Activated naive CD4-positive, alpha-beta T cell treated with anti-CD3 and anti-CD28 coated beads, Interleukin-2, amount 50 U/mL, for 24 hours (primary cell): Measurements from ENCODE around the gene TBX1.
A peak's percentile ranks its signal among the peaks of the same experiment; 100 is the strongest.
"Not testable (repeated sequence)": the region's sequence is repeated elsewhere in the genome, so short reads cannot be mapped to it uniquely, and the experiment has no call there.

Experiments
- H3K27ac Mint-ChIP-seq: one replicate; pipeline ENCODE4 v1.8.0; 2021; ENCODE audit warnings: mild to moderate bottlenecking, mixed read lengths
- H3K27me3 Mint-ChIP-seq: one replicate; pipeline ENCODE4 v1.8.0; 2021; ENCODE audit warnings: mixed read lengths
- H3K36me3 Mint-ChIP-seq: one replicate; pipeline ENCODE4 v1.8.0; 2021; ENCODE audit warnings: mixed read lengths
- H3K4me1 Mint-ChIP-seq: one replicate; pipeline ENCODE4 v1.8.0; 2021; ENCODE audit warnings: mixed read lengths
- H3K4me3 Mint-ChIP-seq: one replicate; pipeline ENCODE4 v1.8.0; 2021; ENCODE audit warnings: mild to moderate bottlenecking, mixed read lengths
- H3K9me3 Mint-ChIP-seq: one replicate; pipeline ENCODE4 v1.8.0; 2021; ENCODE audit warnings: mixed read lengths

Gene TBX1

DNA sequence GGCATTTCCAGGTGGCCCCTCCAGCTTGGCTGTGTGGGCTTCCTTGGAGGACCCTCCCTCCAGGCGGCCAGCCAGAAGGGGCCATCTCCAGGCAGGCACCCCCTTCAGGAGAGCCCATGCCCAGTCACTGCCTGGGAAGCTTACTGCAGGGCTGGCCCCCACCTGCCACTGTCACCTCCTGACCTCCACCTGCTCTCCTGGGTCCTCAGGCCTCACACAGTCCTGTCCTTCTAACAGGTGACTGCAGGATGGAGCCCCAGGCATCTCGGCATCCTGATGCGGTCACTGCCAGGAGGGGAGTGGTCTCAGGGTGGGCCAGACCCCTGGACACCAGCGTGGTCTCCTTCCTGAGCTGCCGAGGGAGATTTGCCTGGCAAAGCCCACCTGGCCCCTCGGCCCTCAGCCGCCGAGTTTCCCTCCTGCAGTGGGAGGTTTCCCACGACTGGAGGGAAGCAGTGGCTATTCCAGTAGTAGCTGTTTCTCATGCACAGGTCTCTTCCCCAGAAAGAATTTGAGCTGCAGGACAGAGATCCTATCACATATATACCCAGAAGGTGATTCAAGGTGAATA is 13.0 kb downstream of the TBX1 start:
- no peak overlapping the region for H3K27ac Mint-ChIP-seq
- H3K36me3 Mint-ChIP-seq = no peaks in the 10 kb centered on the region
- H3K9me3 Mint-ChIP-seq = no peaks in the 10 kb centered on the region
- H3K27me3 Mint-ChIP-seq = peaks cover 42% of the 10 kb centered on the region
- no peak overlapping the region for H3K4me3 Mint-ChIP-seq
- no peaks in the 10 kb centered on the region for H3K4me1 Mint-ChIP-seq

DNA sequence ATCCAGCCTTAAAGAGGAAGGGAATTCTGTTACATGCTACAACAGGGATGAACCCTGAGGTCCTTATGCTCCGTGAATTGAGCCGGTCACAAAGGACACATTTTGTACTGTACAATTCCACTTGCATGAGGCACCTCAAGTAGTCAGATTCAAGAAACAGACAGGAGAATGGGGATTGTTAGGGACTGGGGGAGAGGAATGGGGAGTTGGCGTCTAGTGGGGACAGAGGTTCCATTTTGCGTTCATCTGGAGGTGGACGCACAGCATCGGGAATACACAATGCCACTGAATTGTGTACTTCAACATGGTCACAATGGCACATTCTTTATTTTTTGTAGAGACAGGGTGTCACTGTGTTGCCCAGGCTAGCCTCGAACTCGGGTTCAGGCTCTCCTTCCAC is 14.1 kb downstream of the TBX1 start:
- Mint-ChIP-seq H3K4me3 (no peak overlapping the region), H3K9me3 (no peaks in the 10 kb centered on the region), H3K36me3 (no peaks in the 10 kb centered on the region), H3K27ac (no peak overlapping the region), H3K4me1 (no peaks in the 10 kb centered on the region), H3K27me3 (peaks cover 35% of the 10 kb centered on the region)

DNA sequence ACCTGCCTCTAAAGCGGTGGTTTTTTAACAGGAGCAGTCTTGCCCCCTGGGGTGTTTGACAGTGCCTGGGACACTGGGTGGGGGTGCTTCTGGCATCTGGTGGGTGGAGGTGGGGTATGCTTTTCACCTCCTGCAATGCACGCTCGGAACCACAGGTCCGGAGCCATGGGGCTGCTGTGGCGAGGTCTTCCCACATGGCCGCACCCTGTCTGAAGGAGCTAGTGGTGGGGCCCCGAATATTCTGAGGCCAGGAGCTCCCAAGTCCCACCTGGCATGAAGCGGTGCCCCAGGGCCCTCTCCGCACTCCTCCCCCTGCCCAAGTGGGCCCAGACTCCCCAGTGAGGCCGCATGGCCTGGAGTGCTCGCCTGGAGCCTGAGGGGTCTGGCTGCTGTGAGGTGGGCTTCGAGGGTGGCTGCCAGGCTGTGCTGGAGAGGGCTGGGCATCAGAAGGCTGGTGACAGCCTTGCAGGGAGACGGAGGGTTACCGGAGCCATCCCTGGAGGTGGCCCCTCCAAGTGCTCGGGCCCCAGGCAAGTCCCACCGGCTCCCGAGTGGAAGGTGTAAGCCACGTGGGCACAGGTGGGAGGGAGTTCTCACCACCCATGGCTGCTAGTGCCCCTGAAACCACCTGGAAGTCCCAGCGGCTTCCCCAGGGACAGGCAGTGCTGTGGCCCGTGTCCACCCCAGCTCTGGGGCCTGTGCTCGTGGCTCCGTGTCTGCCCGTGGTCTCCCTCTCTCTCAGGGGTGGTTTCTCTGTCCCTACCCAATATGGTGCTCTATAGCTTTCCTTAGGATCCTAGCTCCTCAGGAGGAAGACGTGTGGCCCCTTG is 15.1 kb downstream of the TBX1 start:
- Mint-ChIP-seq H3K9me3 (no peaks in the 10 kb centered on the region), H3K27ac (no peak overlapping the region), H3K27me3 (peaks cover 26% of the 10 kb centered on the region), H3K4me3 (no peak overlapping the region), H3K4me1 (peaks cover 7% of the 10 kb centered on the region), H3K36me3 (no peaks in the 10 kb centered on the region)

DNA sequence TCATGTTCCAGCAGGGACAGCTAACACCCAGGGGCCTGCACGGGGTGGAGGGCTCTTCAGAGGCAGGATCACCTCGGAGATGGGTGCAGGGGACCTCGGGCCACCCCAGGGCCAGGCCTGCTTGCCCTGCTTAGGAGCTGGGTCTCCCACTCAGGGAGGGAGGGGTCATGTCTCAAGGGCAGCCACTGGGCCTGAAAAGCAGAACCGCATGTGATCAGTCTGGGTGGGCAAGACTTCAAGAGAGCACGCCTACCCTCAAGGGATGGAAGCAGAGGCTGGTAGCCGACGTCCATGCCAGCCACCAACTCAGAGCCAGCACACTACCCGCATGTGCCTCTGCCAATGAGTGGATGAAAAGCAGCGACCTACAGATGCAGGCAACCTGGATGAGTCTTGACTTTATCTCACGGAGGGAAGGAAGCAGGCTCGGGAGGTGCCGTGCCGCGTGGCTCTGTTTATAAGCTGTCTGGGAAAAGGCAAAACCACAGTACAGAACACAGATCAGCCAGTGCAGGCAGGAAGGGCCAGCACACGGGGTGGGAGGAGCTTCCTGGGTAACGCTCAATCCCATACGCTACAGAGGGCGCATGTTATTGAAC is 16.0 kb downstream of the TBX1 start:
- H3K27me3 Mint-ChIP-seq = peaks cover 23% of the 10 kb centered on the region

DNA sequence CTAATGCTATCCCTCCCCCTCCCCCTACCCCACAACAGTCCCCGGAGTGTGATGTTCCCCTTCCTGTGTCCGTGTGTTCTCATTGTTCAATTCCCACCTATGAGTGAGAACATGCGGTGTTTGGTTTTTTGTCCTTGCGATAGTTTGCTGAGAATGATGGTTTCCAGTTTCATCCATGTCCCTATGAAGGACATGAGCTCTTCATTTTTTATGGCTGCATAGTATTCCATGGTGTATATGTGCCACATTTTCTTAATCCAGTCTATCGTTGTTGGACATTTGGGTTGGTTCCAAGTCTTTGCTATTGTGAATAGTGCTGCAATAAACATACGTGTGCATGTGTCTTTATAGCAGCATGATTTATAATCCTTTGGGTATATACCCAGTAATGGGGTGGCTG is 16.6 kb downstream of the TBX1 start:
- not testable (repeated sequence) for H3K4me3 Mint-ChIP-seq, H3K27ac Mint-ChIP-seq, H3K9me3 Mint-ChIP-seq, H3K4me1 Mint-ChIP-seq, H3K36me3 Mint-ChIP-seq
- H3K27me3 Mint-ChIP-seq = peaks cover 20% of the 10 kb centered on the region

More for the DNA sequence above, 16.0 kb downstream of the TBX1 start:
- Mint-ChIP-seq H3K4me1 (peaks cover 7% of the 10 kb centered on the region), H3K4me3 (no peak overlapping the region), H3K36me3 (no peaks in the 10 kb centered on the region), H3K27ac (no peak overlapping the region), H3K9me3 (no peaks in the 10 kb centered on the region)

DNA sequence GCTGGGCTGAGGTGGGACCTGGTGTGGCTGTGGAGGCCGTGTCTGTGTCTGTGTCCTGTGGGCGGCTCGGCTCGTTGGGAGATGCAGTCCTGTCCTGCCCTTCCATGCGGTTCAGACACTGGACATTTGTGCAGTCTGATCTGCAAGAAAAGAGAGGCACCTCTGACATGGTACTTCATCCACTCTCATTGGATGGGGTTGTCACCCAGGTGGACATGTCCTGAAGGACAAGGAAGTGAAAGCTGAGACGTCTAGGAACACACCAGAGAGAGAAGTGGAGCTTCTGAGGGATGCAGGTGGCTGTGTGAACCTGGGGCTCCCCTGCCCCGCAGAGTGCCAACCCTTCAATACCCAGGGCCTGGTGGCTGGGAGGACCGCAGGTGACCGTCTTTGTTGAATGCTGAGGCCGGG is 18.4 kb downstream of the TBX1 start:
- Mint-ChIP-seq H3K27me3 (peaks cover 8% of the 10 kb centered on the region), H3K36me3 (no peaks in the 10 kb centered on the region), H3K4me1 (peaks cover 7% of the 10 kb centered on the region), H3K9me3 (no peaks in the 10 kb centered on the region), H3K27ac (no peak overlapping the region), H3K4me3 (no peak overlapping the region)

DNA sequence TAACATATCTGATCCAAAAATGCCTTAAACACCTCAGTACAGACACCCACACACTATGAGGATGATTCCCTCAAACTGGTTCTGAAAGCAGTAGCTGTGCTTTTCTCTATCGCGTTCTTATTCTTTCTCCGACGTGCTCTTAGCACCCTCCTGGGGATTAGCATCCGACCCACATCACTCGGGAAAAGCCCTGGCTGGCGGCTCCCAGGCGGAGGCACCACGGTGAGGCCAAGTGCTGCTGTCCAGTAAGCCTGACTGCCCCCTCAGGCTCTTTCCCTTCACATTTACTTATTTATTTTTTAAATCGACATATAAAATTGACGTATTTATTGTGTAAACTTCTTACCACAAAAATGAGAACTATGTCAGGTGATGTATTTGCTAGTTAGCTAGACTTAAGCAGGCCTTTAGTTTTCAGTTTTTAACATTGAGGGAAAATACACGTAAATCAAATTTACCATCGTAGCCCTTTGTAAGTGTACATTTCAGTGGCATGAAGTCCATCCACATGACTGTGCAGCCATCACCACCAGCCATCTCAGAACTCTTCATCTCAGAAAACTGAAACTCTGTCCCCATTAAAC is 19.2 kb downstream of the TBX1 start:
- H3K4me1 Mint-ChIP-seq = peaks cover 7% of the 10 kb centered on the region
- H3K4me3 Mint-ChIP-seq = no peak overlapping the region
- H3K9me3 Mint-ChIP-seq = no peaks in the 10 kb centered on the region
- peak overlapping the region; percentile 3 for H3K27ac Mint-ChIP-seq
- H3K36me3 Mint-ChIP-seq = no peaks in the 10 kb centered on the region
- H3K27me3 Mint-ChIP-seq = peaks cover 4% of the 10 kb centered on the region

DNA sequence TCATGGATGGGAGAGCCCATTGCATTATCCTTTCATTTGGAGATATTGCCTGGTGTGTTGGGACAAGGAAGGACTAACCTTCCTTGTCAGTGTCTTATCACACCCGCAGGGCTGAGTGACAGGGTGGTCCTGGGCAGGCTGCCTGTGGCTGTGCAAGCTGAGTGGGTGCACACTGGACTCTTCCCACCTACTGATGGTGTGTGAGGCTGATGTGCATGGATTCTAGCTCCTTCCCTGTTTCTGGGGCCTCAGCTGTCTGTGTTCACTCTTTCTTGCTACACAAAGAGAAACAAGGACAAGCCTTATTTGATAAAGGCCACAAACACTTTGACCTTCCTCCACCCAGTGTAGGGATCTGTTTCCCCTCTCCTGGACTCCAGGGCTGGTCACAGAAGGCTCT is 22.0 kb downstream of the TBX1 start:
- Mint-ChIP-seq H3K4me3 (no peak overlapping the region), H3K4me1 (peaks cover 7% of the 10 kb centered on the region), H3K27ac (no peak overlapping the region), H3K9me3 (no peaks in the 10 kb centered on the region), H3K36me3 (no peaks in the 10 kb centered on the region), H3K27me3 (peaks cover 1% of the 10 kb centered on the region)

DNA sequence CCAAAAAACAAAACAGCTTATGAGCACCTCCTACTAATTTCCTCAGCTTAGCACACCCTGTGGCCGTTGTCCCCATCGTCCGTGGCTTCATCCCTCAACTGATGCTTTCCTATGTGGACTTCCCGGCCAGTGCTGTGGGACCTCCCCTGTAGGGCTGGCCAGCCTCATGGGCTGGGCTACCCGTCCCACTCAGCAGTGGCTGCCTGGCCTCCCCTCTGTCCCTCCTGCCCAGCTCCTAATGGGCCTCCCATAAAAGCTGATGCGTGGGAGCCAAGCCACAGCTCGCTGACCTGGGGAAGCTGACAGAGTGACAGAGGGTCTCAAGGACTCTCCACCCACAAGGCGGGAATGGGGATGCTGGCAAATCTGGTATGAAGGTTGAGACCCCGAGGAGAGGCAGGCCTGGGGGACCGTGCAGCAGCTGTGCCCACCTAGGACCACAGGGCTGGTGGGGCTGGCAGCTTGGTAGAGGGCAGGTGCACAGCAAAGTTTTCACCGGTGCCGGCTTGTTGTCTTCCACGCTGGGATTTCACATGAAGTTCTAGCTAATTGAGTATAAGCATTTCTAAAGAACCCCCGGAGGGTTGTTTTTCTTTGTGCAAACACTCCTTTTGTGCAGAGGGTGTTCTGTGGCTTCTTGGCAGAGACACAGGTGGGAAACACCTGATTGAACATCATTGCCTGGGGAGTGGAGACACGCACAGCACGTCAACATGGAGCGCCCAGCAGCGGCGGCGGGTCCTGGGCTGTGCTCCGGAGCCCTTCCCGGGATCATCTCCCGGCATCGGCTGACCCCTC is 23.2 kb downstream of the TBX1 start:
- no peaks in the 10 kb centered on the region for H3K9me3 Mint-ChIP-seq
- peaks cover 1% of the 10 kb centered on the region for H3K27me3 Mint-ChIP-seq
- no peak overlapping the region for H3K27ac Mint-ChIP-seq

DNA sequence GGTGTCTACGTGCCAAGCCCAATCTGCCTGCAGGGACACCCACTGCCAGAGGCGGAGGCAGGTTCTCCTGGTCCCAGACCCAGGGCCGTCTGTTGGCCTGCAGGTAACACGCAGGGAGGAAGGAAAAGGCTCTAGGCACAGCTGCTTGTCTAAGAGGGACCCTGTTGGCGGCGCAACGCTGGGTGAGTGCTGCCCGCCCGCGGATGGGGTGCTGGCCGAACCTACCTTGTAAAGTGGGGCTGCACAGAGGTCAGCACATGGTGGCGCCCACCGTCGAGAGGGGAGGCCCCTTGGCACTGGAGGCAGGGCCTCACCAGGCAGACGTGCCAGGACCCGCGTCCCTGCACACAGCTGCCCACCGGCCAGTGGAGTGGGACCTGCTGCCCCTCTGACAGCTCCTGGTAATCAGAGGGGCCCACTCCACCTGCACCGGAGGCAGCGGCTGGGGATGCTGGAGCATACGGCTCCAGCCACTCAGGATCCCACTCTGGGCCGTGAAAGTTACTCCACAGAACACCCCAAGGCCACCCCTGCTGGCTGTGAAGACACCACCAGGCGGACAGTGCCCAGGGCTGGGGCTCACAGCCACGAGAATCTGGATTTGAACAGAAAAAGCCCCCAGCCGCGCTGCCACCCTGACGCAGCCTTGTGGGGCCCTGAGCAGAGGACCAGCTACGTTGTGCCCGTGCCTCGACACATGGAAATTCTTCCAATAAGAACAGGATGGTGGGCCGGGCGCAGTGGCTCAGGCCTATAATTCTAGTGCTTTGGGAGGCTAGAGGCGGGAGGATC is 24.0 kb downstream of the TBX1 start:
- no peaks in the 10 kb centered on the region for H3K36me3 Mint-ChIP-seq
- H3K4me1 Mint-ChIP-seq = peaks cover 7% of the 10 kb centered on the region
- no peak overlapping the region for H3K27ac Mint-ChIP-seq
- H3K4me3 Mint-ChIP-seq = no peak overlapping the region
- peaks cover 1% of the 10 kb centered on the region for H3K27me3 Mint-ChIP-seq
- H3K9me3 Mint-ChIP-seq = no peaks in the 10 kb centered on the region

More for the DNA sequence above, 23.2 kb downstream of the TBX1 start:
- Mint-ChIP-seq H3K4me3 (no peak overlapping the region), H3K36me3 (no peaks in the 10 kb centered on the region), H3K4me1 (peaks cover 7% of the 10 kb centered on the region)

DNA sequence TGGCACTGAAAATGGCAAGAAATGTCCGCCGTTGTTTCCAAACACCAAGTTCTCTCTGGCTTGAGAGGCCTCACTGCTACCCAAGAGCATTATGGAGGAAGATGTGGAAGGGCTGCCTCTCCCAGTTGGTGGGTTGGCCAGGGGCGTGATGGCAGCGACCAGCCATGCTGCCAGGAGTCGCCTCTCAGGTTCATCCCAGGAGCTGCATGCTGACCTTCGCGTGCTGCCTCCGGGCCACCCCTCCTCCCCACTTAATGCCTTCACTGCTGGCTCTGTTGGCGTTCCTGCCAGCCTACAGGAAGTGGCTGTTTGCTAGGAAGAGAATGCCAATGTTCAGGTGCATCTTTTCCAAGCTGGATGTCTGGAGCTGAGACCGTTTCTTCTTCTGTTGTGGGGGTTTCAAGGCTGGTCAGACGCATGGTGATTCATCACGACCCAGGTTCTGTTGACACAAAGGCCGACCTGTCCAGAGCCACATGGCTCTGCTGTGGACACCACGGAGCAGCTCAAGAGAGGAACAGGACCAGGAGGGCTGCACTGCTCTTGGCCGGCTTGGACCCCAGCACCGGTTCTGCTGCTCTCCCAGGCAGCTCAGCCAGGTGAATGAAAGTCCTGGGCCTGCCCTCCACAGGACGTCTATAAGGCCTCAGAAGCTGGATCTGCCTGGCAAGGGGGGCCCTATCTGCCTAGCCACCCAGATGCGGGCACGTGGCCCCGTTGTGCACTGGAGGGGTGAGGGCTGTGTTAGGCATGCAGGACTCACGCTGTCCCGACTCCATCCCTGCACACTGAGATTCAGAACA is 25.1 kb downstream of the TBX1 start:
- H3K4me1 Mint-ChIP-seq = no peaks in the 10 kb centered on the region
- H3K36me3 Mint-ChIP-seq = no peaks in the 10 kb centered on the region
- no peak overlapping the region for H3K4me3 Mint-ChIP-seq
- no peaks in the 10 kb centered on the region for H3K9me3 Mint-ChIP-seq
- H3K27ac Mint-ChIP-seq = no peak overlapping the region
- H3K27me3 Mint-ChIP-seq = no peaks in the 10 kb centered on the region

DNA sequence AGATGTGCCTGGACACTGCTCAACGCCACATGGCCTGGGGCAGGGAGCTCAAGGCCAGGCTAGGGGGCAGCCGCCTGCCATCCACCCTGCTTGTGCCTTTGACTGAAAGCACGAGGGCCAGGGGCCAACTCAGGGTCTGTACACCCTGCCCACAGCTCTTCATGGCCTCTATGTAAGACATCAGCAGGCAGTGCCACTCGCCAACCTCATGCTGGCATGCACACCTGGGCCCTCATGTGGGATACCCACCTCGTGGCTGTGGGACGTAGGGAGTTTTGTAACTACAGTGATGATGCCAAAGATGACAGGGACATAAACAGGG is 25.6 kb downstream of the TBX1 start:
- H3K4me1 Mint-ChIP-seq = no peaks in the 10 kb centered on the region
- H3K36me3 Mint-ChIP-seq = peaks cover 1% of the 10 kb centered on the region

DNA sequence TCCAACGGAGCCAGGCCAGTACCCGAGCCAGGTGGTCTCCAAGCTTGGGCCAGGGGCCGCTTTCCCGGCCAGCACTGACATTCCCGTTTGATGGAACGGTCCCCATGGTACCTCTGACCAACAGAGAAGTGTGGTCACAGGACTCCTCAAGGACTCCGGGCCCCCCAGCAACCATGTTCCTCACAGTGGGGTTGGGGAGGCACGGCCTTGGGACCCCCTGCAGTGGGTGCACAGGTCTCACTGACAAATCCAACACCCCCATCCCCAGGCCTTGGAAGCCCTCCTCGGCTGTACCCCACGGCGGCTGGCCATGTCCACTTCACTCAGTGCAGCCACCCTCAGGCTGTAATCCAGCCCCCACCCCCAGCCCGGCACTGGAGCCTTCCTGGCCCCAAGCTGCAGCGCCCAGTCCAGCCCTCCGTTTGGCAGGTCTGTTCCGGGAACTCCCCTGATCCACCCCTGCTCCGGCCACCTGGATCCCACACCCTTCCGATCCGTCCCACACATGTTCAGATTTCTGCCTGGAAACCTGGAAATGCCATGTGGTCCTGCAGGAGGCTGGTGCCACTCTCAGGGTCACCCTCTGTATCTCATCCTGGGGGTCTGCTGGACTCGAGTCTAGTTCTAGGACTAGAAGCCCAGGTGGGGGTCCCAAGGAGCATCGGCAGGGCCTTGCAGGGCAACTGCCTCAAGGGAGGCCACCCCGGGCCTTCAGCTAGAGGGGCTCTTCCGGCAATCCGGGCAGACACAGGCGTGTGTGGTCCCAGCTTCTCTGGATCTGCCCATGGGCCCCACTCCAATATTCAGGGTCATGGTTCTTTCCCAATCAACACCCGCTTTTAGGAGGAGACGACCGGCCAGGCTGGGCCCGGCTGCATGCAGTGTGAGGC is 26.6 kb downstream of the TBX1 start:
- peaks cover 8% of the 10 kb centered on the region for H3K36me3 Mint-ChIP-seq
- H3K4me1 Mint-ChIP-seq = no peaks in the 10 kb centered on the region
- no peaks in the 10 kb centered on the region for H3K9me3 Mint-ChIP-seq
- no peak overlapping the region for H3K4me3 Mint-ChIP-seq
- H3K27me3 Mint-ChIP-seq = no peaks in the 10 kb centered on the region
- H3K27ac Mint-ChIP-seq = no peak overlapping the region

More for the DNA sequence above, 25.6 kb downstream of the TBX1 start:
- H3K4me3 Mint-ChIP-seq = no peak overlapping the region
- no peaks in the 10 kb centered on the region for H3K9me3 Mint-ChIP-seq
- H3K27ac Mint-ChIP-seq = no peak overlapping the region
- H3K27me3 Mint-ChIP-seq = no peaks in the 10 kb centered on the region

DNA sequence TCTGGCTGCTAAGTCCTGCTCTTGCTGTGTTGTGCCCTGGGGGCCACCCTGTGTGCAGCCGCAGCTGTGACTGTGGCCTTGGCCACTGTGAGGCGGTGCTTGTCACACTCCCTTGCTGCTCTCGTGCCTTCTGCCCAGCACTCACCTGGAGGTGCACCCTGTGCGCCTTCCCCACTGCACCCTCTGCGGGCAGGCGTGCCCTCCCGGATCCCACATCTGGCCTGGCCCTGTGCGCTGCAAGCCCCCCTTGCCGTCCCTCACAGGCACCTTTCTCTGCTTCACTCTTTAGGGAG is 27.2 kb downstream of the TBX1 start:
- Mint-ChIP-seq H3K4me3 (no peak overlapping the region), H3K9me3 (no peaks in the 10 kb centered on the region), H3K36me3 (peaks cover 11% of the 10 kb centered on the region), H3K4me1 (no peaks in the 10 kb centered on the region), H3K27me3 (no peaks in the 10 kb centered on the region), H3K27ac (no peak overlapping the region)
